GM12878 (cell line): ENCODE results near the gene CFAP97D2. TPM values are rescaled to one million over a fixed set of nuclear protein-coding genes. Genes with fewer than 3 reads are reported as not detected.

ENCODE experiments used
- ATAC-seq: fragments of 200-7000 bp; cut with Tn5 transposase; 3 replicates; pipeline ENCODE4 v1.9.1; 2020; ENCODE audit warnings: mild to moderate bottlenecking, moderate library complexity
- BruUV-seq: library from RNA; stranded (reverse); fragments of 400-500 nt; replicated peaks from 2 replicates; lab custom pipeline; 2021; lab: Mats Ljungman, UMichigan
- CTCF ChIA-PET: fragments of 300-600 bp; sonication (Branson Sonifier 250); formaldehyde crosslinking; extraction: SDS; loops from one replicate; lab custom pipeline; 2021; ENCODE audit warnings: inconsistent platforms; lab: Yijun Ruan, JAX
- POLR2A ChIA-PET: fragments of 350-600 bp; formaldehyde crosslinking; extraction: SDS; loops from one replicate; lab custom pipeline; 2021; ENCODE audit warnings: inconsistent platforms; lab: Charles Lee
- RAD21 ChIA-PET: fragments of 300-600 bp; sonication (Branson Sonifier 250); formaldehyde crosslinking; loops from one replicate; lab custom pipeline; 2023; ENCODE audit warnings: antibody characterized with exemption; ENCODE audit not compliant: unreplicated experiment; lab: Charles Lee
- SMC1A ChIA-PET: fragments of 300-600 bp; sonication (Branson Sonifier 250); formaldehyde crosslinking; loops from one replicate; lab custom pipeline; 2023; ENCODE audit not compliant: unreplicated experiment, uncharacterized antibody; lab: Charles Lee
- DNase-seq: peaks from one replicate; pipeline ENCODE4 v3.0.0-alpha.2; 2011; ENCODE audit warnings: low read depth, low spot score
- FAIRE-seq: peaks from 3 replicates; lab custom pipeline; 2011; peaks lifted over from hg19 to GRCh38; lab: Jason Lieb, UNC
- H2AFZ ChIP-seq: 2 replicates; pipeline ENCODE4 v1.6.0; 2011; ENCODE audit warnings: low read depth, low read length, control low read depth; ENCODE audit not compliant: control insufficient read depth
- H3K27ac ChIP-seq: 2 replicates; pipeline ENCODE4 v1.5.1; 2011; ENCODE audit warnings: control low read depth; ENCODE audit not compliant: control insufficient read depth, insufficient read depth
- H3K27me3 ChIP-seq, 2 experiments: replicated peaks in 1 of 2; 2 replicates each; pipeline versions ENCODE4 v1.6.0 to v1.6.1; 2011; ENCODE audit warnings: low read length in 1 of 2; ENCODE audit not compliant: control insufficient read depth in 2 of 2, insufficient read depth in 2 of 2
- H3K36me3 ChIP-seq, 2 experiments: 2 replicates each; pipeline ENCODE4 v1.5.1; 2011; ENCODE audit warnings: low read length in 1 of 2; ENCODE audit not compliant: control insufficient read depth in 2 of 2, insufficient read depth in 2 of 2
- H3K4me1 ChIP-seq: 2 replicates; pipeline ENCODE4 v1.6.1; 2011; ENCODE audit warnings: mild to moderate bottlenecking, low read length, moderate library complexity, mixed read lengths; ENCODE audit not compliant: control insufficient read depth, insufficient read depth
- H3K4me2 ChIP-seq: 2 replicates; pipeline ENCODE4 v1.6.0; 2011; ENCODE audit warnings: control low read depth; ENCODE audit not compliant: control insufficient read depth, insufficient read depth
- H3K4me3 ChIP-seq: fragments of 200-600 bp; sonication (generic); 2 replicates; pipeline ENCODE4 v1.5.1; 2016
- H3K79me2 ChIP-seq: 2 replicates; pipeline ENCODE4 v1.6.0; 2011; ENCODE audit warnings: low read length; ENCODE audit not compliant: control insufficient read depth, insufficient read depth
- H3K9ac ChIP-seq: 2 replicates; pipeline ENCODE4 v1.8.0; 2011; ENCODE audit warnings: low read length, control low read depth, mixed read lengths; ENCODE audit not compliant: control insufficient read depth, insufficient read depth
- H3K9me3 ChIP-seq: replicated peaks from 3 replicates; pipeline ENCODE4 v1.5.1; 2011; ENCODE audit warnings: mild to moderate bottlenecking, low read length; ENCODE audit not compliant: control insufficient read depth, insufficient read depth
- H4K20me1 ChIP-seq: 2 replicates; pipeline ENCODE4 v1.6.0; 2011; ENCODE audit not compliant: control insufficient read depth, insufficient read depth
- BMI1 ChIP-seq: fragments of 450-650 bp; IDR thresholded peaks from 2 replicates; pipeline ENCODE4 v1.6.1; 2016; ENCODE audit warnings: mild to moderate bottlenecking, moderate library complexity, borderline replicate concordance
- ESRRA ChIP-seq: IDR thresholded peaks from 2 replicates; pipeline ENCODE4 v1.6.1; 2012; ENCODE audit warnings: mild to moderate bottlenecking, low read length, improper control_type of control experiment
- NBN ChIP-seq: fragments of 450-650 bp; IDR thresholded peaks from 2 replicates; pipeline ENCODE4 v1.6.1; 2016
- NFIC ChIP-seq: IDR thresholded peaks from 2 replicates; pipeline ENCODE4 v1.6.1; 2012; ENCODE audit warnings: low read depth, mild to moderate bottlenecking, inconsistent platforms, low read length, moderate library complexity
- NRF1 ChIP-seq: conservative IDR thresholded peaks from 2 replicates; pipeline ENCODE4 v1.6.1; 2011; ENCODE audit warnings: mild to moderate bottlenecking, low read depth, low read length, improper control_type of control experiment
- PML ChIP-seq: IDR thresholded peaks from 2 replicates; pipeline ENCODE4 v1.6.1; 2012; ENCODE audit warnings: low read length, inconsistent platforms
- RAD21 ChIP-seq: IDR thresholded peaks from 2 replicates; pipeline ENCODE4 v1.6.1; 2011; ENCODE audit warnings: mild to moderate bottlenecking, low read depth, low read length, moderate library complexity; ENCODE audit not compliant: insufficient read depth
- RB1 ChIP-seq: fragments of 450-650 bp; formaldehyde crosslinking; IDR thresholded peaks from 2 replicates; pipeline ENCODE4 v1.6.1; 2017; ENCODE audit warnings: mild to moderate bottlenecking, borderline replicate concordance
- SIX5 ChIP-seq: IDR thresholded peaks from 2 replicates; pipeline ENCODE4 v1.6.1; 2011; ENCODE audit warnings: mild to moderate bottlenecking, low read depth, low read length, moderate library complexity; ENCODE audit not compliant: severe bottlenecking
- WGBS: methylation state at CpG from one replicate; pipeline ENCODE4 v1.1.6; 2016; ENCODE audit warnings: low lambda C conversion rate; ENCODE audit not compliant: insufficient replicate concordance, insufficient coverage; ENCODE audit errors: missing lambda C conversion rate; 5-methylcytosine and 5-hydroxymethylcytosine counted together
- in situ Hi-C: fragments of 300-500 bp; cut with MboI; formaldehyde crosslinking; loops from 9 replicates; pipeline ENCODE4 v1.14.3; 2018; ENCODE audit warnings: mixed read lengths
- intact Hi-C: fragments of 100-400 bp; cut with micrococcal nuclease; formaldehyde crosslinking; loops from one replicate; pipeline ENCODE4 v1.14.2; 2022; ENCODE audit not compliant: unreplicated experiment
- polyA plus RNA-seq, 11 experiments: library from polyadenylated mRNA; depleted of rRNA in 4 of 11; unstranded in 6 of 11; stranded (reverse) in 5 of 11; fragments of >200 nt; fragmentation: Nextera tagmentation in 4 of 11; fragmentation: Illumina TruSeq in 1 of 11; extraction: Ambion mirVana in 4 of 11; extraction: Trizol in 1 of 11; gene quantifications; 1 replicate in 1 of 11; 2 replicates in 10 of 11; pipeline versions ENCODE4 v1.2.1 to v1.2.3, GENCODE V29; 2011 to 2016; ENCODE audit warnings: inconsistent platforms in 2 of 11, missing spikeins in 2 of 11, low read depth in 1 of 11
- total RNA-seq, 4 experiments: library from RNA; depleted of rRNA in 3 of 4; stranded (reverse); fragments of >200 nt in 3 of 4; fragmentation: Illumina TruSeq in 1 of 4; extraction: Trizol in 1 of 4; gene quantifications; 2 replicates each; pipeline versions ENCODE4 v1.2.1 to v1.2.3, GENCODE V29; 2013 to 2021
- TF ChIP-seq, protein P1 (sequence below): IDR thresholded peaks from 2 replicates; pipeline ENCODE4 v1.6.1; 2012; ENCODE audit warnings: mild to moderate bottlenecking, low read depth, low read length

CFAP97D2 gene
- total and polyA plus RNA-seq, 10 of the 15 experiments (the other 5 are each of a cell fraction or from before 2014, with no cell fraction given): not detected

DNA sequence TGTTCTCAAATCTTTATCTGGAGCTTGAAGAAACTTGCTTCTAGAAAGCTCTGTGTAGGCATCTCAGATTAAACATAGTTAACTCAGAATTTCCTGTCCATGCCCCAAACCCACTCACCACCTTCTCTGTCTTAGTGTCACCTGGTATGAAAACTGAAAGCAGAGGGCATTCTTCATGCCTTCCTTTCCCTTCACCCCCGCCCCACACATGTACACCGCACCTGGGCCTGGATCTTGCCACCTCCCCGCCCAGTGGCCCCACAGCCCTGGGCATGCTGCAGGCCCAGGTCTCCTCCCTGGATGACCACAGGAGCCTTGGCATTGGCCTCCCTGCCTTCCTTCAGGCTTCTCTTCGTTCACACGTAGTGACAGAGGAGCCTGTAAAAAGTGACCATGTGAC lies 15.8 kb downstream of the CFAP97D2 start (continued):
- no peak for TF ChIP-seq NRF1
- TF ChIP-seq, all 136 proteins: peak for 0

DNA sequence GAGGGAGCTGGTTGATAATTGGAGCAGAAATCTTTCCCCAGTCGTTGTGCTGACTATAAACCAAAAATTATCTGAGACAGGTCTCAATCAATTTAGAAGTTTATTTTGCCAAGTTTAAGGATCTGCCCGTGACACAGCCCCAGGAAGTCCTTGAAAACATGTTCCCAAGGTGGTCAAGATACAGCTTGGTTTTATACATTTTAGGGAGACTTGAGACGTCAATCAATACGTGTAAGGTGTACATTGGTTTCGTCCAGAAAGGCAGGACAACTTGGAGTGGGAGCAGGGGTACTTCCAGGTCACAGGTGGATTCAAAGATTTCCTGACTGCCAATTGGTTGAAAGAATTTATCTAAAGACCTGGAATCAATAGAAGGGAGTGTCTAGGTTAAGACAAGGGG lies 17.6 kb downstream of the CFAP97D2 start:
- H2AFZ ChIP-seq: no peak overlapping the region
- in situ Hi-C loops: no loop called here
- peaks cover 2% of the 10 kb centered on the region; the same call in 1 of the 3 replicates for H3K9me3 ChIP-seq
- H3K4me2 ChIP-seq: no peak overlapping the region
- SMC1A ChIA-PET: no interaction called here
- H3K4me3 ChIP-seq: no peak overlapping the region
- TF ChIP-seq NBN (no peak), SIX5 (no peak), BMI1 (no peak), RAD21 (no peak), ESRRA (no peak), PML (no peak), NFIC (no peak), RB1 (no peak)
- TF ChIP-seq, protein P1, sequence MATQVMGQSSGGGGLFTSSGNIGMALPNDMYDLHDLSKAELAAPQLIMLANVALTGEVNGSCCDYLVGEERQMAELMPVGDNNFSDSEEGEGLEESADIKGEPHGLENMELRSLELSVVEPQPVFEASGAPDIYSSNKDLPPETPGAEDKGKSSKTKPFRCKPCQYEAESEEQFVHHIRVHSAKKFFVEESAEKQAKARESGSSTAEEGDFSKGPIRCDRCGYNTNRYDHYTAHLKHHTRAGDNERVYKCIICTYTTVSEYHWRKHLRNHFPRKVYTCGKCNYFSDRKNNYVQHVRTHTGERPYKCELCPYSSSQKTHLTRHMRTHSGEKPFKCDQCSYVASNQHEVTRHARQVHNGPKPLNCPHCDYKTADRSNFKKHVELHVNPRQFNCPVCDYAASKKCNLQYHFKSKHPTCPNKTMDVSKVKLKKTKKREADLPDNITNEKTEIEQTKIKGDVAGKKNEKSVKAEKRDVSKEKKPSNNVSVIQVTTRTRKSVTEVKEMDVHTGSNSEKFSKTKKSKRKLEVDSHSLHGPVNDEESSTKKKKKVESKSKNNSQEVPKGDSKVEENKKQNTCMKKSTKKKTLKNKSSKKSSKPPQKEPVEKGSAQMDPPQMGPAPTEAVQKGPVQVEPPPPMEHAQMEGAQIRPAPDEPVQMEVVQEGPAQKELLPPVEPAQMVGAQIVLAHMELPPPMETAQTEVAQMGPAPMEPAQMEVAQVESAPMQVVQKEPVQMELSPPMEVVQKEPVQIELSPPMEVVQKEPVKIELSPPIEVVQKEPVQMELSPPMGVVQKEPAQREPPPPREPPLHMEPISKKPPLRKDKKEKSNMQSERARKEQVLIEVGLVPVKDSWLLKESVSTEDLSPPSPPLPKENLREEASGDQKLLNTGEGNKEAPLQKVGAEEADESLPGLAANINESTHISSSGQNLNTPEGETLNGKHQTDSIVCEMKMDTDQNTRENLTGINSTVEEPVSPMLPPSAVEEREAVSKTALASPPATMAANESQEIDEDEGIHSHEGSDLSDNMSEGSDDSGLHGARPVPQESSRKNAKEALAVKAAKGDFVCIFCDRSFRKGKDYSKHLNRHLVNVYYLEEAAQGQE: no peak
- ATAC-seq: no peak
- H3K27ac ChIP-seq: no peak overlapping the region
- no peak overlapping the region for H3K9ac ChIP-seq
- WGBS: 44% methylated on average over 5 of the region's 5 CpGs
- no peaks in the 10 kb centered on the region for H3K36me3 ChIP-seq
- H4K20me1 ChIP-seq: no peaks in the 10 kb centered on the region
- RAD21 ChIA-PET: no interaction called here
- BruUV-seq: no TSS peak
- no peak for DNase-seq
- no peaks in the 10 kb centered on the region for H3K4me1 ChIP-seq
- POLR2A ChIA-PET: interaction anchor here (0.6 kb wide), 1 partner anchor 122 kb away, joined by 5 read pairs; no protein-coding TSS in a partner anchor
- H3K79me2 ChIP-seq: no peaks in the 10 kb centered on the region
- no peak for FAIRE-seq
- CTCF ChIA-PET: interaction anchor here (0.5 kb wide), 1 partner anchor 392 kb away, joined by 3 read pairs; no protein-coding TSS in a partner anchor
- H3K27me3 ChIP-seq: no peaks in the 10 kb centered on the region; a peak in 1 of 4 replicates
- intact Hi-C loops: no loop called here
